ENCODE results near the gene SLC5A1.

- no peak for TF ChIP-seq EZH2 (IDR thresholded peaks at IDR 0.05; ENCODE audit: borderline replicate concordance, insufficient read depth, low read depth, low read length, poor library complexity, severe bottlenecking)
- TF ChIP-seq CTCF (IDR thresholded peaks at IDR 0.05), result no peak
These were observed 77.5 kb downstream of the SLC5A1 start for GRCh38 chr22:32120603-32121002.
